ENCODE data around the gene CINP. TPM values are rescaled to one million over a fixed set of nuclear protein-coding genes. Genes with fewer than 3 reads are reported as not detected.
A peak's percentile ranks its signal among the peaks of the same experiment; 100 is the strongest.

The CINP gene
- total and polyA plus RNA-seq, 2 of the 13 experiments (the other 11 are each of a cell fraction or from before 2014, with no cell fraction given): 32.8 to 42.8 TPM

GRCh38 chr14:102314242-102315011, 48.3 kb downstream of the CINP start (continued):
- TF ChIP-seq FUBP1 (CRISPR knock-in tag; IDR thresholded peaks at IDR 0.05; ENCODE audit: borderline replicate concordance) (no peak), NFAT5 (CRISPR knock-in tag; IDR thresholded peaks at IDR 0.05) (no peak; the same call in 1 of the 2 replicates), NCOA1 (CRISPR knock-in tag; IDR thresholded peaks at IDR 0.05) (no peak), CTCF (CRISPR knock-in tag; IDR thresholded peaks at IDR 0.05) (peak; percentile 99), SP5 (CRISPR knock-in tag; IDR thresholded peaks at IDR 0.05; ENCODE audit: borderline replicate concordance, low read depth) (peak; percentile 43; the same call in 1 of the 2 replicates), ZNF460 (CRISPR knock-in tag; IDR thresholded peaks at IDR 0.05; ENCODE audit: borderline replicate concordance) (peak; percentile 17; the same call in 1 of the 2 replicates), ZNF282 (IDR thresholded peaks at IDR 0.05; ENCODE audit: partially characterized antibody) (no peak), ESRRA (CRISPR knock-in tag; IDR thresholded peaks at IDR 0.05; ENCODE audit: low read depth) (no peak), DPF2 (CRISPR knock-in tag; IDR thresholded peaks at IDR 0.05; ENCODE audit: borderline replicate concordance, low read depth) (no peak), ZNF543 (CRISPR knock-in tag; IDR thresholded peaks at IDR 0.05) (no peak), ZBTB26 (CRISPR knock-in tag; IDR thresholded peaks at IDR 0.05; ENCODE audit: borderline replicate concordance) (peak; percentile 63; the same call in 1 of the 2 replicates), MIER3 (CRISPR knock-in tag; IDR thresholded peaks at IDR 0.05; ENCODE audit: borderline replicate concordance) (no peak), RAD21 (CRISPR knock-in tag; IDR thresholded peaks at IDR 0.05) (peak; percentile 97), THAP11 (CRISPR knock-in tag; IDR thresholded peaks at IDR 0.05) (no peak; the same call in 1 of the 2 replicates), PTBP1 (IDR thresholded peaks at IDR 0.05; ENCODE audit: low read depth, low read length, poor library complexity, severe bottlenecking) (no peak), ZNF800 (CRISPR knock-in tag; IDR thresholded peaks at IDR 0.05) (peak; percentile 91)
